ENCODE measurements around the gene HEPHL1.
"Not testable (repeated sequence)": the region's sequence is repeated elsewhere in the genome, so short reads cannot be mapped to it uniquely, and the experiment has no call there.

The HEPHL1 gene

GRCh38 chr11:94020777-94021481, at the start of gene HEPHL1:
TSS of gene HEPHL1 (plus strand) at chr11:94021354. CDS start at chr11:94021369, 15 bp downstream.
- no peak for DNase-seq (ENCODE audit: low read depth in 2 of 3, low spot score in 2 of 3)

- DNase-seq (ENCODE audit: low read depth in 2 of 3, low spot score in 2 of 3), result no peak
Measured at GRCh38 chr11:93972790-93973189, 48.4 kb upstream of the HEPHL1 start.

GRCh38 chr11:93973322-93974051, 47.7 kb upstream of the HEPHL1 start:
- DNase-seq (ENCODE audit: low read depth in 2 of 3, low spot score in 2 of 3), result not testable (repeated sequence)

- no peak for DNase-seq (ENCODE audit: low read depth in 2 of 3, low spot score in 2 of 3)
Measured at GRCh38 chr11:93974759-93975158, 46.4 kb upstream of the HEPHL1 start.

- DNase-seq (ENCODE audit: low read depth in 2 of 3, low spot score in 2 of 3), result not testable (repeated sequence)
Measured at GRCh38 chr11:93976577-93977254, 44.4 kb upstream of the HEPHL1 start.

DNA sequence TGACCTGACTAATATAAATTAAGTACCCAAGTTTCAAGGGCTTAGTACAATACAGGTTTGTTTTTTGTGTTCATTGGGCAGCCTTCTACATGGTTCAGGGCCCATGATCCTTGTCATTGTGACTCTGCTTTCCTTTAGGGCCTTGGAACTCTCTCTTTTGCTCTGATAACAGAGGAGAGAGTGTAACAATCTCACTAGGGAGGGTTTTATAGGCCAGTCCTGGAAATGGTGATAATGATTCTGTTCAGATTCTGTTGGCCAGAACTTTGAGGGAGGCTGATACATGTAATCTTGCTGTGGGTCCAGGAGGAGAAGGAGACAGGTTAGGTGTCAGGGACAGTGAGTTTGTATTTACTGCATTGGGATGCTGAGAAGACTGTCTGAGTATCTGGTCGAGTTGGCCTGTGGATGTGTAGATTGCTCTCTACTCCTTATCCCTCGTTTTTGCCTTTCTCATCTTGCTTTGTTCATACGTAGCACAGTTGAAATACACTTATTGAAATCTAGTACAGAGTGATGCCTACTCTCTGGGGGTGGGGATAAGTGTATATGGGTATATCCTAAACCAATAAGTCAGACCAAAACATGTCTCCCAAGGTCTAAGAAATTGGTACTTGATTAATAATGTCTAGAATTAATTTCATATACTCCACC, 37.5 kb upstream of the HEPHL1 start:
- no peak for DNase-seq (ENCODE audit: low read depth in 2 of 3, low spot score in 2 of 3)

GRCh38 chr11:93984196-93984567, 37.0 kb upstream of the HEPHL1 start:
- DNase-seq (ENCODE audit: low read depth in 2 of 3, low spot score in 2 of 3), result no peak

- DNase-seq (ENCODE audit: low read depth in 2 of 3, low spot score in 2 of 3), result no peak
Measured at GRCh38 chr11:93984936-93985335, 36.2 kb upstream of the HEPHL1 start.

- no peak for DNase-seq (ENCODE audit: low read depth in 2 of 3, low spot score in 2 of 3)
Measured at GRCh38 chr11:93986716-93987115, 34.4 kb upstream of the HEPHL1 start.

GRCh38 chr11:93988455-93988854, 32.7 kb upstream of the HEPHL1 start:
- DNase-seq (ENCODE audit: low read depth in 2 of 3, low spot score in 2 of 3), result no peak

GRCh38 chr11:93988912-93989311, 32.2 kb upstream of the HEPHL1 start:
- no peak for DNase-seq (ENCODE audit: low read depth in 2 of 3, low spot score in 2 of 3)

DNA sequence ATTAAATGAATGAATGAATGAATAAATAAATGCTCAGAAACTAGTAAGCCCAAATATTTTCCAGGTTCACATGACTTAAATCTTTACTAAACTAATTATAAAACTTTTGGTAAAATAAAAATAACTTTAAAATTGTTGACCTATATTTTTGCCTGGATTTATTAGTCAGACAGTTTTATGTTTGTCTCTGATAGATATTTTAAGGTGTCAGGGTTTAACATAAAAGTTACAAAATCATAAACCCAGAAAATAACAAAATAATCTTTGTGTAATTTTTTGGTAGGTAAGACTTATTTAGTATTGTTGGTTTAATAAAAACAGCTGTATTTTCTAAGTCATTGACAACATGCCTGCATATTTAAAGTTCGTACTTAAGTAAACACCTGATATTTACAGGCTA, 27.4 kb upstream of the HEPHL1 start:
- DNase-seq (ENCODE audit: low read depth in 2 of 3, low spot score in 2 of 3), result no peak

DNA sequence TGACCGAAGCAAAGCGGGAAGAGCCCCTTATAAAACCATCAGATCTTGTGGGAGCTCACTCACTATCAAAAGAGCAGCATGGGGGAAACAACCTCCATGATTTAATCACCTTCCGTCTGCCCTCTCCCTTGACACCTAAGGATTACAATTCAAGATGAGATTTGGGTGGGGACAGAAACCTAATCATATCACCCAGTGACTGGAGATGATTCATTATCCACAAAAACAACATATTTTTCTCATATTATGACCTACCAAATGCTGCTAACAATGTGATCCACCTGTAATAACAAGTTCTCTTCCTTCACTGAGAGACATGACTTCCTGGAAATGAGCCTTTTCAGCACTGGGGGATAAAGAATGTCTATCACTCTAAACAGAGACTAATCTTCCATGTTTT, 23.4 kb upstream of the HEPHL1 start:
- no peak for DNase-seq (ENCODE audit: low read depth in 2 of 3, low spot score in 2 of 3)

GRCh38 chr11:94000659-94001058, 20.5 kb upstream of the HEPHL1 start:
- no peak for DNase-seq (ENCODE audit: low read depth in 2 of 3, low spot score in 2 of 3)

DNA sequence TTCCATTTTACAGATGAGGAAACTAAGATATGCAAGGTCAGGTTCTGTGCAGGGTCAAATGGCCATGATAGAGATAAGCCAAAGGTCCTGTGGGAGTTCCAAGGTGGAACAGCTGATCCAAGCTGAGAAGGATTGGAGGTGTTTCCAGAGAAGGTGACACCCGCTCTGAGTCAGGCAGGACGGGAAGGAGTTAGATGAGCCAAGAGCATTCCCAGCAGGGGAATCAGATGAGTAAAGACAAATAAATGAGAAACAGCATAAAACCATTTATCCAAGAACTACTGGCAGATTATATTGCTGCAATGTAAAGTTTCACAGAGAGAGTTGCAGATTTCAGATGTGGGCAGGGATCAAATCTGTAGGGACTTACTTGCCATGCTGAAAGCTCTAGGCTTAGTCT, 18.9 kb upstream of the HEPHL1 start:
- no peak for DNase-seq (ENCODE audit: low read depth in 2 of 3, low spot score in 2 of 3)

GRCh38 chr11:94007426-94007825, 13.7 kb upstream of the HEPHL1 start:
- DNase-seq (ENCODE audit: low read depth in 2 of 3, low spot score in 2 of 3), result no peak

DNA sequence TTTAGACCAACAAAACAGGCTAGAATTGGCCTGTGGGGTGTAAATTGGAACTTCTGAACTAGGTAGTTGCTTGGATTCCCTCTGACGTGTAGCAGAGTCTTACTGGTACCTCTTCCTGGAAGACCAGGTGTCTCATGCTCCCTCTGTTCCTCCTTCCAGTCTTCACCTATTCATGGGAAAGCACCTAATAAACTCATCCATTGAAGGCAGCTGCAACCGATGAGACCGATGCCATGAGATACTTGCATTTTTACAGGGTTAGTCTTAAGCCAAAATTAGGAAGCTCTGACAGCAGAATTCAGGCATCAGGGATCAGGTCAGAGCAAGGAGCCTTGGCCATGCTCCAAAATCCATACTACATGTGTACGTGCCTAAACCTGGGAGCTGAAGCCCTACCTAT, 13.2 kb upstream of the HEPHL1 start:
- no peak for DNase-seq (ENCODE audit: low read depth in 2 of 3, low spot score in 2 of 3)

- no peak for DNase-seq (ENCODE audit: low read depth in 2 of 3, low spot score in 2 of 3)
Measured at GRCh38 chr11:94010136-94010535, 11.0 kb upstream of the HEPHL1 start.

DNA sequence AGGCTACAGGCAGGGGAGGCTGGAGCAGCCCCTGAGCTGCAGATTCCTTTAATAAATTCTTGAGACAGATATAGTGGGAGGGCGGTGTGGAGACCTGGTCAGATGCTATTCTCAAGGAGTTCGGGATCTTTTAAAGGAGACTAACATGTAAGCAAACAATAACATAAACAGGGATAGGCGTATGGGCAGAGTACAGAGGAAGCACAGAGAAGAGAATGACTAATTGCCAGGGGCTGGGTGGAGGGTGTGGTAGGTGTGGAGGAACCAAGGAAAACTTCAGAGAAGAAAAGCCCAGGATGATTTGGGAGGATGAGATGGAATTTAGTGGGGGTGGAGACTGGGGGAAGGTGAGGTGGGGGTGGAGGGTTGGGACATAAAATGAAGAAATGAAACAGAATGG, 9.7 kb upstream of the HEPHL1 start:
- no peak for DNase-seq (ENCODE audit: low read depth in 2 of 3, low spot score in 2 of 3)

- no peak for DNase-seq (ENCODE audit: low read depth in 2 of 3, low spot score in 2 of 3)
Measured at GRCh38 chr11:94017446-94017845, 3.7 kb upstream of the HEPHL1 start.

GRCh38 chr11:94018721-94019120, 2.4 kb upstream of the HEPHL1 start:
- no peak for DNase-seq (ENCODE audit: low read depth in 2 of 3, low spot score in 2 of 3)

GRCh38 chr11:94023856-94024255, 2.7 kb downstream of the HEPHL1 start:
- DNase-seq (ENCODE audit: low read depth in 2 of 3, low spot score in 2 of 3), result no peak

Data from activated CD8-positive, alpha-beta memory T cell treated with anti-CD3 and anti-CD28 coated beads for 48 hours (primary cell).